Endothelial cell of umbilical vein (primary cell): ENCODE measurements around the gene KCNAB2.

ENCODE experiments used
- CTCF ChIP-seq, 2 donors: IDR thresholded peaks; 1 replicate in 1 of 2; 2 replicates in 1 of 2; pipeline ENCODE4 v1.5.1; 2011; ENCODE audit warnings: low read length in 2 of 2, mild to moderate bottlenecking in 2 of 2, moderate library complexity in 2 of 2, control low read depth in 1 of 2, inconsistent platforms in 1 of 2, low read depth in 1 of 2; ENCODE audit not compliant: insufficient read depth in 1 of 2; ENCODE audit errors: extremely low read depth in 1 of 2
- EZH2 ChIP-seq: IDR thresholded peaks from 2 replicates; pipeline ENCODE4 v1.6.1; 2012; ENCODE audit warnings: borderline replicate concordance, low read depth, mild to moderate bottlenecking, moderate library complexity, low read length, inconsistent platforms; ENCODE audit not compliant: severe bottlenecking
- FOS ChIP-seq: IDR thresholded peaks from 2 replicates; pipeline ENCODE4 v1.6.1; 2011; ENCODE audit warnings: mild to moderate bottlenecking, low read length, moderate library complexity, borderline replicate concordance; ENCODE audit not compliant: insufficient read depth
- GATA2 ChIP-seq: IDR thresholded peaks from 2 replicates; pipeline ENCODE4 v1.7.0; 2011; ENCODE audit warnings: low read depth, mild to moderate bottlenecking, moderate library complexity, mixed read lengths, low read length; ENCODE audit not compliant: insufficient read length, insufficient read depth
- JUN ChIP-seq: IDR thresholded peaks from 2 replicates; pipeline ENCODE4 v1.6.1; 2011; ENCODE audit warnings: borderline replicate concordance, low read depth; ENCODE audit not compliant: insufficient read length, insufficient read depth
- MYC ChIP-seq: IDR thresholded peaks from one replicate; pipeline ENCODE4 v1.6.1; 2011; ENCODE audit warnings: mild to moderate bottlenecking, low read depth, low read length
- POLR2A ChIP-seq: IDR thresholded peaks from 2 replicates; pipeline ENCODE4 v1.6.1; 2012; ENCODE audit warnings: low read depth, mild to moderate bottlenecking, control low read depth, low read length
- POLR2AphosphoS5 ChIP-seq: IDR thresholded peaks from 2 replicates; pipeline ENCODE4 v1.6.1; 2012; ENCODE audit warnings: low read depth, mild to moderate bottlenecking, control low read depth, low read length, moderate library complexity; ENCODE audit not compliant: insufficient read depth

GRCh38 chr1:6097117-6097595 is 51.5 kb downstream of the KCNAB2 start:
- TF ChIP-seq CTCF (IDR thresholded peaks at IDR 0.05; ENCODE audit: extremely low read depth in 1 of 2, insufficient read depth in 1 of 2, low read depth in 1 of 2, low read length in 2 of 2) (no peak), POLR2AphosphoS5 (no peak), MYC (no peak), FOS (no peak), EZH2 (no peak), POLR2A (no peak), JUN (no peak), GATA2 (no peak)
